ENCODE results near the gene ASB7.
A peak's percentile ranks its signal among the peaks of the same experiment; 100 is the strongest.
"Not testable (repeated sequence)": the region's sequence is repeated elsewhere in the genome, so short reads cannot be mapped to it uniquely, and the experiment has no call there.

Gene ASB7, protein sequence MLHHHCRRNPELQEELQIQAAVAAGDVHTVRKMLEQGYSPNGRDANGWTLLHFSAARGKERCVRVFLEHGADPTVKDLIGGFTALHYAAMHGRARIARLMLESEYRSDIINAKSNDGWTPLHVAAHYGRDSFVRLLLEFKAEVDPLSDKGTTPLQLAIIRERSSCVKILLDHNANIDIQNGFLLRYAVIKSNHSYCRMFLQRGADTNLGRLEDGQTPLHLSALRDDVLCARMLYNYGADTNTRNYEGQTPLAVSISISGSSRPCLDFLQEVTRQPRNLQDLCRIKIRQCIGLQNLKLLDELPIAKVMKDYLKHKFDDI

GRCh38 chr15:100602064-100602822 is at the start of gene ASB7, which contains the start of gene LINS1:
TSS of gene ASB7 (plus strand) at chr15:100602589. CDS start at chr15:100612217, 9,628 bp downstream.
TSS of gene LINS1 (minus strand) at chr15:100602184. CDS start at chr15:100580842, 21,342 bp downstream.
- DNase-seq (ENCODE audit: low spot score) = peak; percentile 97

GRCh38 chr15:100553468-100553867 is 48.9 kb upstream of the ASB7 start:
- DNase-seq (ENCODE audit: low spot score) = no peak

DNA sequence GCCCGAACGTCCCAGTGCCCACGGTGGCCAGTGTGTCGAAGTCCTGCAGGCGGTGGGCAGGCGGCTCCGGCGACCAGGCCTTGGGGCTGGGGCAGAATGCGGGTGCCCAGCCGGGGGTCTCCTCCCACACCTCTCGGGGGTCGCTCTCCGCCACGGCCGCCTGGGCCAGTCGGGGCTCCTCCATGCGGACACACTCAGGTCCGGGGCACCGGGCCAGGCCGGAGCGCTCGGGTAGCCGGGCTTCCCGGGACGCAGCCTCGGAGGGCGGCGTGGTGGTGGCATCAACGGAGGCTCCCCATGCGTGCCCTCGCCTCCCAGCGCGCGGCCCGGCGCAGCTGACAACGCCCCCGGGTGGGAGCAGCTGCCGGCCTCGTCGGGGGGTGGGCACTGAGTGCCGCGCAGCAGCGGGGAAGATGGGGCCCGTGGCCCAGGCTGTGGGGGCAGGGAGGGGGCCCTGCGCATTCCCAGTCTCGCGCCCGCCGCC is 43.6 kb upstream of the ASB7 start:
- DNase-seq (ENCODE audit: low spot score) = no peak

DNA sequence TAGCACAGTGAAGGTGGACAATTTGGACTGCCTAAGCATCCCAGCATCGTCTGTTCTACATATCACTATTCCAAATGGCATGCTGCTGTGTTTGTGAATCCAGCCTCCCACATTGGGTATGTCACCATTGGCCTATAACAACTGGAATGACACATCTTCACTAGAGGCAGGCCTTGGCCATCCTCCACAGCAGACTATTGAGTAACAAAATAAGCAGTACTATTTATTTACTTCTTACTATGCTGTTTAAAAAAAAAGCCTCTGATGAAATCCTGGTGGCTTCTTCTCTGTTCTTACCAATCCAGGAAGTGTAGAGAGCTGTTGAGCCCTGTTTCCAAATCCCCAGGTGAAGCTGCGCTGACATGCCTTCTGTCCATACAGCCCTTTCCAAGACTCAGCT is 43.1 kb upstream of the ASB7 start:
- DNase-seq (ENCODE audit: low spot score) = peak; percentile 81

DNA sequence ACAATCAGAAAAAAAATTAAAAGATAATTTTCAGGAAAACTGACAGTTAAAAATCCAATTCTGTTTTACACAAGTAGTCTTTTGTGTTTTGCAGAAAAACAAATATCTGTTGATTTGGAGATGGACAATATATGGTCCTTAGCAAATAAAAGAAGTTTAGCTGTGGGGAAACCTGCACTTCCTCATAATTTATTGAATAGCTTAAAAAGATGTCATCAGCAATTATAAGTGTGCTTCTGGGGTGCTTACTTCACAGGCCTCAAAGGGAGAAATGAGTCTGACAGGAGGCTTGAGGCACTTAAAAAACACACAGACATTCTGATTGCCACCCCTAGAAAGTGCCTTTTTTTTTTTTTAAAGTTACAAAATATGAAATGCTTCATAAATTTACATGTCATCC is 42.1 kb upstream of the ASB7 start:
- DNase-seq (ENCODE audit: low spot score) = no peak

GRCh38 chr15:100565591-100565990 is 36.8 kb upstream of the ASB7 start:
- DNase-seq (ENCODE audit: low spot score) = no peak

DNA sequence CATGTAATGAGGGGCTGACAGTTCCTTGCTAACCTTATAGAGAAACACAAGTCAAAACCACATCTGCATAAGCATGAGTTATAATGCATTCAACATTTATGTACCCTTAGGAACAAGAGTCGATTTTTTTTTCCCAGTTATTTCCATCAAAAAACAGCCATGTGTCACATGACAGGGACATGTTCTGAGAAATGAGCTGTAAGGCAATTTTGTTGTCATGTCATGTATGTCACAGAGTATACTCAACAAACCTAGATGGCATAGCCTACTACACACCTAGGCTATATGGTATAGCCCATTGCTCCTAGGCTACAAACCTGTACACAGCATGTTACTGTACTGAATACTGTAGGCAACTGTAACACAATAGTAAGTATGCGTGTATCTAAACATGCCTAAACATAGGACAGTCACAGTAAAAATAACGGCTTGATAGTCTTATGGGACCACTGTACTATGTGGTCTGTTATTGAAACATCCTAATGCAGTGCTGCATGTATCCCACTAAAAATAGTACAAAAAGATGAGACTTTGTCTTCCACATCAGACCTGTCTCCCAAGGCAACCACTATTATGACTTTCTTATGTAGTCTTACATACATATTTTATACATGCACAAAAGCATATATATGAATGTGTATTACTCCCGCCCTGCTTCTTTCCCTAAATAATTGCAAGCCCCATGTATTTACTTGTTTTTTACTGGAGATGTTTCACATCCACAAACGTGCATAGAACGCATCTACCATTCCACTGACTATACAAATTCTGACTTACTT is 35.4 kb upstream of the ASB7 start:
- no peak for DNase-seq (ENCODE audit: low spot score)

GRCh38 chr15:100569391-100569790 is 33.0 kb upstream of the ASB7 start:
- DNase-seq (ENCODE audit: low spot score) = no peak

- peak; percentile 29 for DNase-seq (ENCODE audit: low spot score)
Measured at GRCh38 chr15:100570275-100570674, 32.1 kb upstream of the ASB7 start.

GRCh38 chr15:100570735-100571313 is 31.6 kb upstream of the ASB7 start:
- DNase-seq (ENCODE audit: low spot score) = no peak

GRCh38 chr15:100571592-100572167 is 30.7 kb upstream of the ASB7 start:
- no peak for DNase-seq (ENCODE audit: low spot score)

DNA sequence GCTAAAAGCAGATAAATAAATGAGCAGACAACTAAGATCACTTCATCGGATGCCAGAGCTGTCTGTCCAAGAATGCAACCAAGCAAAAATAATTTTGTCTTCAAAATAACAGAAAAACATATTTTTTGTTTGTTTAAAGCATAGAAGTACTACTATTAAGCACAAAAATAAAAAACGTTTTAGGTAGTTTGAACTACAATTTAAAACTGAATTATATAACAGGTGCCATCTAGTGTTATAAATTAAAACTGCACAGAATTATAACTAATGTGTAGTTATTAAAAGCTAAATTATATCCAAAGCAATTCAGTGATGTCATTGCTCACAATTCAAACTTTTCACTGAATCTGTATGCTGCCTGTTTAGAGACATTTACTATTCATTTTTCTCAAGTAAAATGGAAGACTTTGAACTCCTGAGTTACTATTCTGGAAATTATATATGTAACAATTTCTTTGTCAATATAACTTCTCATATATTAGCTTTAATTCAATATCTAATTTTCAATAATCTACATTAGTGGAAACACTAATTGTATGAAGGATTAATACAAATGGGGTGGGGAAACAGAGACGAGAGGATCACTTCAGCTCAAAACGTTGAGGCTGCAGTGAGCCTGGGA is 29.9 kb upstream of the ASB7 start:
- no peak for DNase-seq (ENCODE audit: low spot score)

- no peak for DNase-seq (ENCODE audit: low spot score)
Measured at GRCh38 chr15:100573526-100573925, 28.9 kb upstream of the ASB7 start.

GRCh38 chr15:100580414-100580813 is 22.0 kb upstream of the ASB7 start:
- no peak for DNase-seq (ENCODE audit: low spot score)

GRCh38 chr15:100588638-100589242 is 13.6 kb upstream of the ASB7 start:
- no peak for DNase-seq (ENCODE audit: low spot score)

- not testable (repeated sequence) for DNase-seq (ENCODE audit: low spot score)
Measured at GRCh38 chr15:100591163-100591562, 11.2 kb upstream of the ASB7 start.

GRCh38 chr15:100591835-100592234 is 10.6 kb upstream of the ASB7 start:
- no peak for DNase-seq (ENCODE audit: low spot score)

- DNase-seq (ENCODE audit: low spot score) = no peak
Measured at GRCh38 chr15:100592898-100593297, 9.5 kb upstream of the ASB7 start.

- DNase-seq (ENCODE audit: low spot score) = no peak
Measured at GRCh38 chr15:100593431-100593830, 9.0 kb upstream of the ASB7 start.

GRCh38 chr15:100595964-100596363 is 6.4 kb upstream of the ASB7 start:
- DNase-seq (ENCODE audit: low spot score) = no peak

DNA sequence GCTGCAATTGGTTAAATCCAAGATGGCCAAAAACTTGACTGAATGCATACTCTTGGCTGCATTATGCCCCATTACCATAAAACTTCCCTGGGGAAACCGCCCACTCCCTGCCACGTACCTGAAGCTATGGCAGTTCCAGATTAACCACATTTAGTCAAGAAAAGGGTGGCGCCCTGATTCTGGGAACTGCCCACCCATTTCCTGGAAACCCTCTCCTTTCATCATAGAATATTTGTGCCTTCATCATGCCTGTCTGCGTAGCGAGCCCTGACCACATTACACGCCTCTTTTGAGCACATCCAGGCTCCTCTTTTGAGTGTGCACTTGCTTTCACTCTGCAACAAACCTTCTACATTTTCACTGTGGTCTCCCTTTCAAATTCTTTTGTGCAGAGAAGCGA is 5.6 kb upstream of the ASB7 start:
- DNase-seq (ENCODE audit: low spot score) = no peak
